SKM-1 (cell line): ENCODE data around the gene ARVCF.

ENCODE experiments used
- DNase-seq: peaks from one replicate; lab custom pipeline; 2025; ENCODE audit not compliant: unreplicated experiment; lab: John Stamatoyannopoulos, UW

ARVCF gene

GRCh38 chr22:19987394-19988306 is 29.0 kb downstream of the ARVCF start:
- no peak for DNase-seq

GRCh38 chr22:19986410-19987341 is 29.9 kb downstream of the ARVCF start:
- DNase-seq: no peak

- no peak for DNase-seq
These were observed 30.6 kb downstream of the ARVCF start for GRCh38 chr22:19986011-19986409.

DNA sequence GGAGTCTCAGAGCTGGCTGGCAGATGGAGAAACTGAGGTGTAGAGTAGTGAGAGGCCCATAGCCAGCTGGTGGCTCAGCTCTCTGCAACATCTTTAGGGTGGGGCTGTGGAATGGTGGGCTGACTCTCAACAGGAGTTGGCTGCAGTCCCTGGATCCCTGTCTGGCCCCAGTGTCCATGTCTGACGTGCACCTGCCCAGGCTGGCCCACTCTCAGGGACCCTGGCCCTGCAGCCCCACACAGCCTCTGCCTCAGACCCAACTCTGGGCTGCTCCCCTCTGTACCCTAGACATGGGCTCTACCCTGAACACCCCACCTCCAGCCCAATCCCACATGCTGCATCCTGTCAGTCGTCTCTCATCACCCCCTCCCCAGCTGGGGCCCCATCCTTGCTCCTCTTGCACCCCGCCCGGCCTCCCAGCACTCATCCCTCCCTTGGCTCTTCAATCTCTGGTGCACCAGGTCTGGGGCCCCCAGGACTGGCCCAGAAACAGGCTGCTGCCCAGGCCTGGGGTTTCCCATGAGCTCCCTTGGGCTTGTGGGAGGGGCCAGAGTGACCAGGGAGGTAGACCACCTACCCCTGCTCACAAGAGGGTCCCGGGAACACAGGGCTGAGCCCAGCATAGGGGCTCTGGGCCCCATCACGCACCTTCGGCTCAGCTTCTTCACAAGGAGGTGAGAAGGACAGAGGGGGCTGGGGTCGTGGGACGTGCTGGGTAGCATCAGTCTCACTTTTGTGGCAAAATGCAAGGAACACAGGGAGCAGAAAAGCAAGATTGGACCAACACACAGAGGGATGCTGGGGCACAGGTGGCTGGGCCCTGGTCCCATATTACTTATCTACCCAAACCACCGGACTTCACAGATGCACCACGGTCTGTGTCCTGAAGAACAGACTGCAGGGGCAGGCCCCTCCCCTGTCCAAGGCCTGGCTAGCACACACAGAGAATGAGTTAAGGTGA is 31.5 kb downstream of the ARVCF start:
- DNase-seq: no peak

GRCh38 chr22:19984201-19984753 is 32.3 kb downstream of the ARVCF start:
- DNase-seq: no peak

- DNase-seq: no peak
These were observed 32.9 kb downstream of the ARVCF start for GRCh38 chr22:19983741-19984140.

GRCh38 chr22:19982991-19983578 is 33.5 kb downstream of the ARVCF start:
- no peak for DNase-seq

DNA sequence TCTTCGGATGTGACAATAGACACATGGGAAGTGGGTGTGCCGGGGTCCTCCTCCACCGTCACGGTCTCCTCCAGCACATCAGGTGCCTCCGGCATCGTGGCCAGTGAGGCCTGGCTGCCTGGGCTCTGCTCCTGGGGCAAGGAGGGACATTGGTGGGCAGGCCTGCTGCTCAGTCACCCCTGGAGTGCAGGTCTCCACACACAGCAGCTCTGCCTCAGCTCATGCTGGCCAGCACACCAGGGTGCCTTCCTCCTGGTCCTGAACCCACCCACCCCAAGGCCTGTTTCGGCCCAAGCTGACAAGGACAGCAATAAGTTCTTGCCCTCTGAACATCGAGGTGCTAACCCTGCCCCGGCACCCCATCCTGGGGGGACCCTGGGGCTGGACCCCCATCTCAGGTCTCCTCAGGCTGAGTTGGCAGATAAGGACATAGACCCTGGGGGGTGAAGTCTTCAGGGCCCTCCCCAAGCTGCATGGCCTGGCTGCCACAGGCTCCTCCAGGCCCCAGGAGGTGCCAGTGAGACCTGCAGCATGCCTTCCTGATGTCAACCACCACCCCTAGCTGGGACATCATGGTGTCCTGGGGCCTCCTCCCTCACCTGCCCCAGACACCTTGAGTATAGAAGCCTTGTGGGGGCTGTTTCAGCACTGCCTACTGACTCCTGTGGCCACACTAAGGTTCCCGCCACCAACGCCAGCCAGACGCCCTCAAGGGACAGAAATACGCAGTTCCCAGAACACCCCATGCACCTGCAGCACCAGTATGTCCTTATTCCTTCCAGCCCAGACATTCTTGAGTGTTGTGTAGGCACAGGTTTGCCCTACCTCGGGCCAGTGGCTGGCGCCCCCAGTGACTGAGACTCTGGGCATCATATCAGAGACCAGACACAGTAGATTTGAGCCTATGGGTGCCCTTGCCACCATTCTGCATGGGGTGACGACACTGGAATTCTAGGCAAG is 34.4 kb downstream of the ARVCF start:
- no peak for DNase-seq

DNA sequence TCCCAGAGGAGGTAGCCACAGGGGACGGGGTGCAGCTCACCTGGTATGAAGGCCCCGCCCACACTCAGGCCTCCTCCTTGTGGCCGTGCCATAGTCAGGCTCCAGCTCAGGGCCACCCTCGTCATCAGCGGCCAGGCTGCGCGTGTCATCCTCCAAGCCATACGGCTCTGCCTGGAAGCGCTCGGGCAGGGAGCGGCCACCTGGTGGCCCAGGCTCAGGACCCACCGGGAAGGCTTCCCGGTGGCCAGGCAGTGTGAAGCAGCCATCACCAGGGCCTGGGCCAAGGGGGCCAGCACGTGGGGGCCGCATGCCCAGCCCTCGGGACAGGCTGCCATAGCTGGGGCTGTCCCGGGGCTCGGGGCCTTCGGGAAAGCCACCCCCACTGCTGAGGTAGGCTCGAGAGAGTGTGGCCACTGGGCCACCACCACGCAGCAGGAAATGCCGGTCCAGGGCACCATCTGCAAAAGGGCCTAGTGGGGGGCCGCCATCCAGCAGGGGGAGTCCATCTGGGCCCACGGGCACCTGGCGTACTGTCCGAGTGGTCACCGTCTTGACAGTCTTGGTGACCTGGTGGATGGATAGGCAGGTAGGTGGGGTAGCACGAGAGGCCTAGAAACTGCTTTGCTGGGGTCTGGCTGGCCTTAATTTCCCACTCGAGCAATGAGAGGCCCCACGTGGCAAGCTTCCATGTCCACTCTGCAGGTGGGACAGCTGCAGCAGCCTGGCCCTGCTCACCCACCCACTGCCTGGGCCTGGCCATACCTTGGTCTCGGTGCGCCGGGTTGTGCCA is 35.3 kb downstream of the ARVCF start:
- DNase-seq: no peak

DNA sequence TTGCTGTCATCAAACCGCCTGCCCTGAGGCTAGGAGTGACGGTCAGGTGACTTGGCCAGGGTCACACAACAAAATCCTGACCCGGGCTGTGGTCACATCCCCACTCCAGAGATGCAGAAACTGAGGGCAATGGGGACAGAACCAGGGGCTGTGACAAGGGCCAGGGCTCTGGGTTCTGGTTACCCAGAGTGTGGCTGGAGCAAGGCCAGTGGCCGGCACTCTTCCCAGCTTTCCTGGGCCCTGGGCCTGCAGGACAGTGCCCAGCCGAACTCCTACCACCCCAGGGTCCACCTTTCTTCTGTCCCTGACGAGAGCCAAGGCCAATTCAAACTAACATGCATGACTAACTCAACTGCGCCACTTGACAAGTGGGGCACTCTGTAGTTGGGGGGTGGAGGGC is 35.9 kb downstream of the ARVCF start:
- no peak for DNase-seq

DNA sequence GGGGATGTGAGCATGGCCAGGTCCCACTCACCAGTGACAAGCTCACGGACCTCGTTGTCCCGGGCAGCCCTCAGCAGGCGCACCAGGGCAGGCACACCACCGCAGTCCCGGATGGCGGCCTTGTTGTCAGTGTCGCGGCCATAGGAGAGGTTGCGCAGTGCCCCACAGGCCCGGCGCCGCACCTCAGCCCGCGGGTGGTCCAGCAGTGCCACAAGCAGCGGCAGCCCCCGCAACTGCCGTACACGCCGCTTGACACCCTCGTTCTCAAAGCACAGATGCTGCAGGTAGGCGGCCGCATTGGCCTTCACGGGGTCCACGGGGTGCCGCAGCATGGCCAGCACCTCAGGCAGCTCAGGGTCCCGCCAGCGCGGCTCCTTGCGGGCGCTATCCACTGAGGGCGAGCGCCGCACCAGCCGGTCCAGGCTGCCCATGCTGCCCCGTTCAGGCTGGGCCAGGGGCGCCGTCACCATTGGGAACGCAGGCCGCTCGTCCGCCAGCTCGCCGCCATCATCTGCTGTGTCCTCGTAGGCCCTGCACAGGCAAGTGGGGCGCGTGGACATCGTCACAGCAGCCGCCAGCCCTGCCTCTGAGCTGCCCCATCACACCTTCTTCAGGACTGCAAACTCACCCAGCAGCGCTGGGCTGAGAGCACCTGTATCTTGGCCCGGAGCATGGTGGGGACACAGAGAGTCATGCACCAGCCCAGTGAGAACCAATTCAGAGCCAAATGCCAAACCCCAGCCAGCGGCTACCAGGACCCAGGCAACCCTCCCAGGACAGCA is 36.7 kb downstream of the ARVCF start:
- no peak for DNase-seq

DNA sequence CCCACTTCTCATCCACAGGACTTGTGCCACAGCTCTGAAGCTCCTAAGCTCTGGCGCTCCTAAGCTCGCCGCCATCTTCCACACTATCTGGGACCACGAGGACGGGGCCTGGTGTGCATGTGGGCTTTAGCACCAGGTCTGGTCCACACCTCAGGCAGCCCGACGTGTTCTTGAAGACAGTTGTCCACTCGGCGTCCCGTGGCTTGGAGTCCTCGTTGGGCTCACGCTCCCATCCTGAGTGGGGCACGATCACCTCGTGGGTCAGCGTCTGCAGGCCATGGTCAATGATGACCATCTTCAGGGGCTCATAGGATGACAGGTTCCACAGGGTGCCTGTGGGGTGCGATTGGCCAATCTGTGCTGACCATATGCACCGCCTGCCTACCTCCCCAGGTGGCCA is 37.9 kb downstream of the ARVCF start:
- no peak for DNase-seq

- DNase-seq: no peak
These were observed 39.1 kb downstream of the ARVCF start for GRCh38 chr22:19977296-19978243.

GRCh38 chr22:19976671-19977070 is 40.0 kb downstream of the ARVCF start:
- DNase-seq: no peak

DNA sequence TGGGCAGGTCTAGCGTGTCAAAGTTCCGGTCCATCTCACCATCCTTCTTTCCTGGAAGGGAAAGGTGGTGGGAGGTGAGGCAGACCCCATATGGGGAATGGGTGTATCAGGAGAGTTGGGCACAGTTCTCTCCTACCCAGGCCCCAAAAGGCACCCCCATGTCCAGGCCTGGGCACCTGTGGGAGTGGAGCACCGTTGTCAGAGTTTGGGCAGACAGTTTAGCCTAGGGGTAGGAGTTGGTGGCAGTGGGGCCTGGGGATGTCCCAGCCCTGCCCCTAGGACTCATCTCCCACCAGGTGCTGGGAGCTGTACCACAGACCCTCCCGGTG is 41.0 kb downstream of the ARVCF start:
- no peak for DNase-seq

GRCh38 chr22:19974935-19975706 is 41.5 kb downstream of the ARVCF start:
- no peak for DNase-seq
